RWPE2 (cell line): ENCODE results near the gene ENTPD2.

Source experiments
- ATAC-seq: fragments of 200-7000 bp; cut with Tn5 transposase; 3 replicates; pipeline ENCODE4 v1.9.1; 2021; ENCODE audit warnings: low read depth
- DNase-seq: peaks from one replicate; pipeline ENCODE4 v3.0.0-alpha.2; 2020; ENCODE audit warnings: low spot score
- H3K27ac ChIP-seq: fragments of 450-650 bp; 2 replicates; pipeline ENCODE4 v1.5.1; 2017; ENCODE audit warnings: mild to moderate bottlenecking; ENCODE audit not compliant: poor library complexity, severe bottlenecking
- H3K27me3 ChIP-seq: fragments of 250-450 bp; sonication (Bioruptor Pico); 2 replicates; pipeline ENCODE4 v1.5.1; 2021; ENCODE audit warnings: mild to moderate bottlenecking, moderate library complexity; ENCODE audit not compliant: insufficient read depth, poor library complexity, severe bottlenecking
- H3K36me3 ChIP-seq: fragments of 250-450 bp; sonication (Bioruptor Pico); 2 replicates; pipeline ENCODE4 v1.5.1; 2020; ENCODE audit warnings: low read depth, mild to moderate bottlenecking, moderate library complexity
- H3K4me1 ChIP-seq: fragments of 250-450 bp; sonication (Bioruptor Pico); 2 replicates; pipeline ENCODE4 v1.5.1; 2021; ENCODE audit warnings: mild to moderate bottlenecking, moderate library complexity; ENCODE audit not compliant: insufficient read depth, poor library complexity, severe bottlenecking
- H3K4me3 ChIP-seq: fragments of 250-450 bp; sonication (Bioruptor Pico); 2 replicates; pipeline ENCODE4 v1.5.1; 2021; ENCODE audit warnings: mild to moderate bottlenecking, moderate library complexity; ENCODE audit not compliant: severe bottlenecking
- H3K9me3 ChIP-seq: fragments of 250-450 bp; sonication (Bioruptor Pico); 2 replicates; pipeline ENCODE4 v1.5.1; 2021; ENCODE audit warnings: mild to moderate bottlenecking, moderate library complexity; ENCODE audit not compliant: severe bottlenecking
- CTCF ChIP-seq: fragments of 450-650 bp; IDR thresholded peaks from one replicate; pipeline ENCODE4 v1.5.1; 2017; ENCODE audit warnings: mild to moderate bottlenecking, moderate library complexity; ENCODE audit not compliant: poor library complexity, severe bottlenecking

The ENTPD2 gene

DNA sequence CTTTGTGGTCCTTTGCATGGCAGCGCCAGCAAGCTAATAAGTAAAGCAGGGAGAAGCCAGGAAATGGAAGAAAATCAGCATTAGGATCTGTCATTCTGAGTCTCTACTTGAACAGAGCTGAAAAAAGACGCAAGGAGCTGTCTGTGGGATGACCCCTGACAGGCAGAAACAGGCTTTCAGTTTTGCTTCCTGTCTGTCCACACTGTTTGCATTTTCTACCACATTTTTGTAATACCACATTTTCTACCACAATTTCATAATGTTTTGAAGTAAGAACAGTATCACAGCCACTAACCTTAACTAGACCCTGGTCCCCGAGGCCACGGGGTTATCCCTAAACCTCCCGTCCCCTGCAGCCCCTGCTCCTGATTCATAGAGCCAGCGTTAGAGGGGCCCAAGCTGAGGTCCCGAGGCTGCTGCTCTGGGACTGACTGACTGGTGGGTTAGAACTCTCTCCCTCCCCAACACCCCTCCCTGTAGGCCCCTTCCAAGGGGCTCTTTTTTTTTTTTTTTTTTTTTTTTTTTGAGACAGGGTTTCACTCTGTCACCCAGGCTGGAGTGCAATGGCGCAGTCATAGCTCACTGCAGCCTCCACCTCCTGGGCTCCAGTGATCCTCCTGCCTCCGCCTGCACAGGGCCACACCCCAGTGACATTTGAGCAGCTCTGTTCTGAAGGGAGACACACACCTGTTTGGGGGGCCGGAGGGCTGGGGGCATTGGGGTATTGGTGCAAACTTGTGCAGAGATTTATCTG lies 53.5 kb downstream of the ENTPD2 start:
- H3K36me3 ChIP-seq: no peaks in the 10 kb centered on the region
- ATAC-seq (0 out of 3 replicates have a peak, but pooled peaks have one; percentile 19), DNase-seq (no peak)
- H3K4me1 ChIP-seq: peaks cover 22% of the 10 kb centered on the region
- no peaks in the 10 kb centered on the region for H3K9me3 ChIP-seq
- no peak overlapping the region for H3K4me3 ChIP-seq
- peak overlapping the region; percentile 36 for H3K27ac ChIP-seq
- TF ChIP-seq CTCF: no peak
- H3K27me3 ChIP-seq: no peaks in the 10 kb centered on the region
